Gastroesophageal sphincter (tissue), 4 donors: ENCODE data around the gene HSPA12B. TPM values are rescaled to one million over a fixed set of nuclear protein-coding genes. Genes with fewer than 3 reads are reported as not detected.
A peak's percentile ranks its signal among the peaks of the same experiment; 100 is the strongest.

ENCODE experiments used
- ATAC-seq: fragments of 150-250 bp; one replicate; pipeline ENCODE4 v1.9.1; 2016; ENCODE audit warnings: mild to moderate bottlenecking, moderate library complexity
- H3K27ac ChIP-seq, 4 donors: fragments of 200-600 bp; sonication (generic) in 3 of 4; 1 replicate in 3 of 4; 2 replicates in 1 of 4; pipeline ENCODE4 v1.5.1; 2016 to 2019
- H3K27me3 ChIP-seq: fragments of 200-600 bp; sonication (generic); one replicate; pipeline ENCODE4 v1.5.1; 2019
- H3K36me3 ChIP-seq, 2 donors: fragments of 200-600 bp; sonication (generic); one replicate each; pipeline ENCODE4 v1.5.1; 2019; ENCODE audit warnings: control low read depth in 1 of 2
- H3K4me1 ChIP-seq, 3 donors: fragments of 200-600 bp; sonication (generic); 1 replicate in 2 of 3; 2 replicates in 1 of 3; pipeline ENCODE4 v1.5.1; 2016 to 2019; ENCODE audit warnings: control low read depth in 2 of 3
- H3K4me3 ChIP-seq, 2 donors: fragments of 200-600 bp; sonication (generic); one replicate each; pipeline ENCODE4 v1.5.1; 2019; ENCODE audit warnings: mild to moderate bottlenecking in 1 of 2, moderate library complexity in 1 of 2
- H3K9me3 ChIP-seq, 3 donors: fragments of 200-600 bp; sonication (generic); one replicate each; pipeline ENCODE4 v1.5.1; 2017 to 2019; ENCODE audit warnings: control low read depth in 2 of 3
- EP300 ChIP-seq: sonication (generic); formaldehyde crosslinking; IDR thresholded peaks from one replicate; pipeline ENCODE4 v1.6.1; 2017; ENCODE audit warnings: antibody characterized with exemption, mild to moderate bottlenecking
- POLR2A ChIP-seq, 2 donors: fragments of 450-650 bp; IDR thresholded peaks; one replicate each; pipeline ENCODE4 v1.6.1; 2017; ENCODE audit warnings: antibody characterized with exemption in 2 of 2, mild to moderate bottlenecking in 2 of 2, moderate library complexity in 1 of 2
- POLR2AphosphoS5 ChIP-seq: sonication (generic); formaldehyde crosslinking; IDR thresholded peaks from one replicate; pipeline ENCODE4 v1.6.1; 2017; ENCODE audit warnings: antibody characterized with exemption
- WGBS, 2 donors: methylation state at CpG; one replicate each; pipeline ENCODE4 v1.1.5; 2018; ENCODE audit warnings: low coverage in 1 of 2; 5-methylcytosine and 5-hydroxymethylcytosine counted together
- total RNA-seq, 4 donors: library from RNA; depleted of rRNA; stranded (reverse); fragments of >200 nt; gene quantifications; one replicate each; pipeline ENCODE4 v1.1.0, GENCODE V29; 2016
- TF ChIP-seq, protein P1 (sequence below), 4 experiments: fragments of 200-600 bp in 2 of 4; fragments of 450-650 bp in 2 of 4; sonication (generic) in 1 of 4; IDR thresholded peaks; one replicate each; pipeline ENCODE4 v1.5.1; 2017 to 2019; ENCODE audit warnings: antibody characterized with exemption in 4 of 4, mild to moderate bottlenecking in 2 of 4, moderate library complexity in 2 of 4

HSPA12B gene
- total RNA-seq, 4 donors from 2014 or later, result 9.6 to 19.3 (median 14.4) TPM

GRCh38 chr20:3796477-3797225 is 64.2 kb downstream of the HSPA12B start:
- 19% methylated on average over 4 of the region's 33 CpGs; no CpG with 5 or more reads in 1 of the 2 donors for WGBS, 2 donors
- Histone ChIP-seq H3K36me3 (peaks cover 0 to 40% of the 10 kb centered on the region in 2 donors), H3K4me3 (peak overlapping the region; percentile 80 to 93), H3K9me3 (no peaks in the 10 kb centered on the region), H3K27ac (peak overlapping the region; percentile 92 to 99 (median 96)), H3K27me3 (no peaks in the 10 kb centered on the region), H3K4me1 (peaks cover 0 to 63% (median 30%) of the 10 kb centered on the region in 3 donors)
- no peak for ATAC-seq
- TF ChIP-seq POLR2AphosphoS5, result no peak
- TF ChIP-seq POLR2A (IDR thresholded peaks at IDR 0.05), result no peak
- TF ChIP-seq, protein P1, sequence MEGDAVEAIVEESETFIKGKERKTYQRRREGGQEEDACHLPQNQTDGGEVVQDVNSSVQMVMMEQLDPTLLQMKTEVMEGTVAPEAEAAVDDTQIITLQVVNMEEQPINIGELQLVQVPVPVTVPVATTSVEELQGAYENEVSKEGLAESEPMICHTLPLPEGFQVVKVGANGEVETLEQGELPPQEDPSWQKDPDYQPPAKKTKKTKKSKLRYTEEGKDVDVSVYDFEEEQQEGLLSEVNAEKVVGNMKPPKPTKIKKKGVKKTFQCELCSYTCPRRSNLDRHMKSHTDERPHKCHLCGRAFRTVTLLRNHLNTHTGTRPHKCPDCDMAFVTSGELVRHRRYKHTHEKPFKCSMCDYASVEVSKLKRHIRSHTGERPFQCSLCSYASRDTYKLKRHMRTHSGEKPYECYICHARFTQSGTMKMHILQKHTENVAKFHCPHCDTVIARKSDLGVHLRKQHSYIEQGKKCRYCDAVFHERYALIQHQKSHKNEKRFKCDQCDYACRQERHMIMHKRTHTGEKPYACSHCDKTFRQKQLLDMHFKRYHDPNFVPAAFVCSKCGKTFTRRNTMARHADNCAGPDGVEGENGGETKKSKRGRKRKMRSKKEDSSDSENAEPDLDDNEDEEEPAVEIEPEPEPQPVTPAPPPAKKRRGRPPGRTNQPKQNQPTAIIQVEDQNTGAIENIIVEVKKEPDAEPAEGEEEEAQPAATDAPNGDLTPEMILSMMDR (IDR thresholded peaks at IDR 0.05), result no peak
- no peak for TF ChIP-seq EP300

DNA sequence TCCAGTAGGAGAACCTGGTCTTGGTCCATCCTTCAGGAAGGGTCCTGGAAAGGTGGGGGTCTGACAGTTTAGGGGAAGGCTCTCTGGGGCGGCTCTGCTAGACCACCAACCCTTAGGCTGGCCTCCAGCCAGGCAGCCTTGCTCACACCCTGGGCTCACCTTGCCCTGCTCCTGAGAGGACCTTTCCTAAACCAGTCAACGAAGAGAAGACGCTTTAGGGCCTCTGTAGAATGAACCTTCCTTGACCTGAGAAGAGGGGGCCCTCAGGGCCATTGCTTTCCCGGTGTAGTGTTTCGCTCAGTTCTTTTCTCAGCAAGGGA is 64.7 kb downstream of the HSPA12B start:
- H3K27me3 ChIP-seq, result no peaks in the 10 kb centered on the region
- H3K4me1 ChIP-seq, result peaks cover 0 to 68% (median 30%) of the 10 kb centered on the region in 3 donors
- H3K36me3 ChIP-seq, result peaks cover 0 to 45% of the 10 kb centered on the region in 2 donors
- peak overlapping the region in 3 of 4 donors; percentile 96 to 99 (median 97) for H3K27ac ChIP-seq
- WGBS, 2 donors, result 59% methylated on average over 2 of the region's 5 CpGs; no CpG with 5 or more reads in 1 of the 2 donors
- TF ChIP-seq, protein P1 (IDR thresholded peaks at IDR 0.05), result no peak
- TF ChIP-seq POLR2A (IDR thresholded peaks at IDR 0.05), result no peak
- TF ChIP-seq EP300, result no peak
- TF ChIP-seq POLR2AphosphoS5, result no peak
- H3K4me3 ChIP-seq, result peak overlapping the region; percentile 80 to 93
- H3K9me3 ChIP-seq, result no peaks in the 10 kb centered on the region
- ATAC-seq, result no peak

DNA sequence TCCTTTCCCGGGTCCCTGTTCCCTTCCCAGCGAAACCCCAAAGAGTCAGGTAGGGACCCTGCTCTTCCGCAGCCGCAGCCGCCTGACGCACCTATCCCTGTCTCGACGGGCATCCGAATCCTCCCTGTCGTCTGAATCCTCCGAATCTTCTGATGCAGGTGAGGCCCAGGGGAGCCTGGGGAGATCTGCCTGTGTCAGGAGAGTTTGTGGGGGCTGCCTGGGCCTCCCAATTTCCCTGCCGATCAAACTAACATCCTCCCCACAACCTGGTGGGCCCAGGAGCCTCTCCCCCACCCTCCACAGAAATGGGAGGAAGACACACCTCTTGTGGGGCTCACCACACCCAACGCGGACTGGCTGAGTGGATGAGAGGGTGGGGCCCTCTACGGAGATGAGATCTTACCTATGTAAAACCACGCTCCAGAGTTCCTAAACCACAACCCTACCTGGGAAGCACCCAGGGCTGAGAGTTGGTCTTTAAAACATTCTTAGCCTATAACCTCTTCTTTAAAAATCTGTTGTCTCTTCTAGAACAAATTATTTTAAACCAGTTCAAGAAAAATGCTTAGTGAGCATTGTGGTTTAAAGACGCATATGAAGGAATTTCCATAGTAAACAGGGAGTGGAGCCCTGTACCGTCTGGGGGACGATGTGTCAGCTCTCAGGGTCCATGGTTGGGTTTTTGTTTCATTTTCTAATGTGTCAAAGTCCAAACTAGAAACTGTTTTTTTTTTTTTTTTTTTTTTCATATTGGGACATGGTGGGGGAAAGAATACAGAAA is 65.3 kb downstream of the HSPA12B start:
- 40 to 60% methylated on average over 7 to 16 of the region's 19 CpGs for WGBS, 2 donors
- ATAC-seq, result no peak
- peaks cover 0 to 74% (median 30%) of the 10 kb centered on the region in 3 donors for H3K4me1 ChIP-seq
- H3K4me3 ChIP-seq, result peak overlapping the region; percentile 80 to 93
- H3K9me3 ChIP-seq, result no peaks in the 10 kb centered on the region
- peaks cover 0 to 51% of the 10 kb centered on the region in 2 donors for H3K36me3 ChIP-seq
- H3K27me3 ChIP-seq, result no peaks in the 10 kb centered on the region
- peak overlapping the region in 3 of 4 donors; percentile 96 to 99 (median 97) for H3K27ac ChIP-seq
- TF ChIP-seq EP300 (no peak), POLR2A (IDR thresholded peaks at IDR 0.05) (no peak), POLR2AphosphoS5 (no peak)
- TF ChIP-seq, protein P1 (IDR thresholded peaks at IDR 0.05), result no peak

- no peak for TF ChIP-seq POLR2A (IDR thresholded peaks at IDR 0.05)
- WGBS, 2 donors, result 27% methylated on average over 2 of the region's 5 CpGs; no CpG with 5 or more reads in 1 of the 2 donors
- ATAC-seq, result no peak
- Histone ChIP-seq H3K4me3 (peak overlapping the region in 1 of 2 donors; percentile 80), H3K27me3 (no peaks in the 10 kb centered on the region), H3K4me1 (peaks cover 0 to 76% (median 30%) of the 10 kb centered on the region in 3 donors), H3K27ac (peak overlapping the region in 3 of 4 donors; percentile 28 to 99 (median 96)), H3K36me3 (peaks cover 0 to 57% of the 10 kb centered on the region in 2 donors), H3K9me3 (no peaks in the 10 kb centered on the region)
Observed at GRCh38 chr20:3798373-3798768, 65.9 kb downstream of the HSPA12B start.

DNA sequence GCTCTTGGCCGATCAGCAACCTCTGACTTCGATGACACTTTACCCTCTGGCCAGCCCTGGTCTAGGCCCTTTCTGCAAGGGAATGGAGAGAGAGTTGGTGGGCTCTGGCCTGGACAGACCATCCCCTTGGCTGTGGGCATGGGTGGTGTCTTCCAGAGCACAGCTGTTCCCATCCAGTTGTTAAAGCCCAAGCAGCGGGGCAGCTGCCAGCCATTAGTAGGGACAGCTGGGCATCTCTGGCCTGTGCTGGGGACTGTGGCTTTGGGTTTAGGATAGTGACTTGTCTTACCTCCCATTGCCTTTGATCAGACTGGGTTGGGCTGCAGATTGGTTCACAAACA is 66.4 kb downstream of the HSPA12B start:
- Histone ChIP-seq H3K9me3 (no peaks in the 10 kb centered on the region), H3K27me3 (no peaks in the 10 kb centered on the region), H3K27ac (peak overlapping the region in 2 of 4 donors; percentile 96 to 99), H3K4me3 (no peak overlapping the region), H3K4me1 (peaks cover 0 to 76% (median 30%) of the 10 kb centered on the region in 3 donors), H3K36me3 (peaks cover 0 to 62% of the 10 kb centered on the region in 2 donors)
- WGBS, 2 donors, result 80% methylated on average over 2 of the region's 3 CpGs; no CpG with 5 or more reads in 1 of the 2 donors
- ATAC-seq, result no peak
- TF ChIP-seq, protein P1 (IDR thresholded peaks at IDR 0.05), result no peak
- TF ChIP-seq EP300 (no peak), POLR2A (IDR thresholded peaks at IDR 0.05) (no peak), POLR2AphosphoS5 (no peak)
